HK-2 (cell line): ENCODE results near the gene SS18L1.

ENCODE experiments used
- DNase-seq: peaks from one replicate; pipeline ENCODE4 v3.0.0-alpha.2; 2018; ENCODE audit not compliant: unreplicated experiment

Gene SS18L1

DNA sequence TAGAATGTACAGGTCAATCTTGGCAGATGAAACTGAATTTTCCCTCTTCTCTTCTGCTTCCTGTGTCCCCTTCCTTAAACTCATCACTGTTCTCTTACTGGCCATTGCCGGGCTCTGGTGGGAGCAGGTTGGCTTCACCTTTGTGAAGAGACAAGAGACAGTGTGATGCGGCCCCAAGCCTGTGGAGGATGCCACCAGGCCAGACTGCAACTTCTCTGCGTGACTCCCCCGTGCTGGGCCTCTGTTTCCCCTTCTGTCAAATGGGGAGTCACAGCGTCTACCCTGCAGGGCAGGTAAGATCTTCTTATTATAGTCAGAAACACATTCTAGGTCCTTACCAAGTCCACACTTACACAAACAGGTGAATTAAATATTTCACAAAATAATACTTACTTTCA is 23.2 kb upstream of the SS18L1 start:
- no peak for DNase-seq

DNA sequence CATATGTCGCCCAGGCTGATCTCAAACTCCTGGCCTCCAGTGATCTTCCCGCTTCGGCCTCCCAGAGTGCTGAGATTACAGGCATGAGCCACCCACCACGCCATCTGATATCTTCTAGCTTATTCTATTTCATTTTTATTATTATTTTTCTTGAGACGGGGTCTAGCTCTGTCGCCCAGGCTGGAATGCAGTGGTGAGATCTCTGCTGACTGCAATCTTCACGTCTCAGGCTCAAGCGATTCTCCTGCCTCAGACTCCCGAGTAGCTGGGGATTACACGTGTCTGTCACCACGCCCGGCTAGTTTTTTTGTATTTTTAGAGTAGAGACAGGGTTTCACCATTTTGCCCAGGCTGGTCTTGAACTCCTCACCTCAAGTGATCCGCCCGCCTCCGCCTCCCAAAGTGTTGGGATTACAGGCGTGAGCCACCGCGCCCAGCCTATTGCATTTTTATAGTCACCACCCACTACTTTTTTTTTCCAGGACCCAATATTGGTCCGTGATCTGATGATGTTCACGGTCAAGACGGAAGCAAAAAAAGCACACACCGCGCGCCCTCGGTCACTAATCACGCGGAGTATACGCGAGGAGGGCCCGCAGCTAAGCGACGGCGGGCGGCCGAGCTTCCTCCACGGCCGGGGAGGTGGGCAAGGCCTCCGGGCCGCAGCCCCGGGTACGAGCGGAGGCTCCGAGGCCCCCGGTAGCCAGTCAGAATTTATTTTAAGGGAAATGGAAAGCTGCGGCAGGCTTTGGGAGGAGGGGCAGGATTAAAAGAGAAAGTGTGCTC is 22.4 kb upstream of the SS18L1 start:
- no peak for DNase-seq

DNA sequence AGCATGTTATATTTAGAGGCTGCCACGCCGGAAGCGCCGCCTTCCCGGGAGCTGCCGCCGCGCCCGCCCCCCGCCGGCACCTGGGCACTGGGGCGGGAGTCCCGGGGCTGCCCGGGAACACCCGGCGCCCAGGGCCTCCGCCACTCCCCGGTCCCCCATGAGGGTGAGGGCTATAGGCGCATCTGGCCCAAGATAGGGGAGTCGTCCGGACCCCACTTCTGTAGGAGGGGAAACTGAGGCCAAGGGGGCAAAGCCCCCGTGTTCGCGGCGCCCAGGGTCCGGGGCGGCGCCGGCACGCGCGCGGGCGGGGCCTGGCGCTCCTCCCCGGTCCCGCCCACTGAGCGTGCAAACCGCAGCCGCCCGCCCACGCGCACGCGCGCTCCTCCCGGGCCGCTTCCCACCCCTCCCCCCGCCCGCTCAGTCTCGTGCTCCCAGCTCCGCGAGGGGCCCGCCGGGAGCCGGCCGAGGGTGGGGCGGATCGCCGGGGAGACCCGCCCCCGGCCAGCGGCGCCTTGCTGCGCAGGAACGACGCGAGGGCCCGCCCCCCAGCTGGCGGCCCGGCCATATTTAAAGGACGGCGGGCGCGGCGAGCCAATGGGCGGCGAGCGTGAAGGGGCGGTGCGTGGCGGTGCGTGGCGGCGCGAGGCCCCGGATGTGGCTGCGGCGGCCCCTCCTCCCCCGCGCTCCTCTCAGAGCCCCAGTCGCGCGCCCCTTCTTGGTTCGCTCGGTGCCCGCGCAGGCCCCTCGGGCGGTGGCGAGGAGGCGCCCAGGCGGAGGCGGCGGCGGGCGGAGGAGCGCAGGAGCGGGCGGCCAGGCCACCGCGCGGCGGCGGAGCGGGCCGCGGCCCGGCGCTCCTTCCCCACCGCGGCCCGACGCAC is 21.6 kb upstream of the SS18L1 start, which contains the start of gene LSM14B:
Gene LSM14B, plus strand, starts transcription at position 700 of the 878 bp plus-strand sequence. CDS start 192 bp downstream, outside the sequence.
- DNase-seq = peak; percentile 100

DNA sequence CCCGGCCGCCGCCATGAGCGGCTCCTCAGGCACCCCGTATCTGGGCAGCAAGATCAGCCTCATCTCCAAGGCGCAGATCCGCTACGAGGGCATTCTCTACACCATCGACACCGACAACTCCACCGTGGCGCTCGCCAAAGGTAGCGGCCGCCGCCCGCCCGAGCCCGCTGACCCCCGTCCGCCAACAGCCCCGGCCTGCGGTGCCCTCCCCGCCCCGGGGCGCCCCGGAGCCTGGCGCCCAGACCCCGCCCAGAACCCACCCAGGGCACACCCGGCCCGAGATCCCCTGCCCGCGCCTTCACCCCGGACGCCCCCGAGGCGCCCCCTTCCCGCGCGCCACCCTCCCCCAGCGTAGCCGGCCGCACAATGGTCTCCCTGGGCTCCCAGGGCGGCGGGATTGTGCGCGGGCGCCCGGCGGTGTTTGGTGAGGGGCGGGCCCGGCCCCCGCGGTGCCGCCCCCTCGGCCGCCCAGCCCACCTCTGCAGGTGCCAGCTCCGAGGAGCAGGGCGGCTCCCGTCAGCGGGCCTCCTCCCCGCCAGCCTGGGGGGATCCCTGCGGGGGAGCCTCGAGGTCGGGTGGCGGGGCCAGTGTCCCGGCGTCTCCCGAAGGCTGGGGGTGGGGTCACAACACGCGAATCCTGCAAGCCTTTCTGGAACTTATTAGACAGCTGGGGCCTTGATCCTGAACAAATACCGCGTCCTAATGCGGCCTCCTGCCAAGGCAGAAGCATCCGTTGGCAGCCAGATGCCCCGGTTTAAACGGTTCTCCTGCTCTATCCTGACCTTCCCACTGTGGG is 20.7 kb upstream of the SS18L1 start:
- DNase-seq = peak; percentile 62

DNA sequence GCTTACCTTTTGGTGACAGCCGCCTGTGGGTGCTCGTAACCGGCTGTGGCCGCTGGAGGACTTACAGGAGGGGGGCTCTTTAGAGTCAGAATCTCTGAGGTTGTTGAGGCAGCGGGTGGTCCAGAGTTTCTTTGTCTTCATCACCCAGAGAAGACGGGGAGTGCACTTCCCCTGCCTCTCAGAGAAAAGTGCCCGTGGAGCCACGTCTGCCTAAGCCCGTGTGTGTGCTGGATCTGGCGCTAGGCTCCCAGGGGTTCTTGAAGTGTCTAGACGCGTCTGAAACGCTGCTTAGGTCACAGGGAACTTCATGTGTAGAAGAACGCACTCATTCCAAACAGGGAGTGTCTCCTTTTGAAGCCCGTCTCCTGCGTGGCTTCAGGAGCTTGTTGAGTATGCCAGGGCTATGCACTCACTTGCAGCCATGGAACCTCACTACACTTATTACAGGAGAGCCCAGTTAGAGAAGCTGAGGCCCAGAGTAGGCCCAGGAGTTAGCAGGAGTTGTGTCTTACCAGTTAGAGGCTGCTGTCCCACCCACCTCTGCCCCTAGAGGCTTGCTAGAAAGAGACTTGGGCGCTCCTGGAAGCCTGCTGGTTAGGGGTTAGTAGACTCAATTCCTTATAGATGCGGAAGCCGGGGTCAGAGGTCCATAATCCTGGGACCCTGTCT is 20.0 kb upstream of the SS18L1 start:
- DNase-seq = no peak

DNA sequence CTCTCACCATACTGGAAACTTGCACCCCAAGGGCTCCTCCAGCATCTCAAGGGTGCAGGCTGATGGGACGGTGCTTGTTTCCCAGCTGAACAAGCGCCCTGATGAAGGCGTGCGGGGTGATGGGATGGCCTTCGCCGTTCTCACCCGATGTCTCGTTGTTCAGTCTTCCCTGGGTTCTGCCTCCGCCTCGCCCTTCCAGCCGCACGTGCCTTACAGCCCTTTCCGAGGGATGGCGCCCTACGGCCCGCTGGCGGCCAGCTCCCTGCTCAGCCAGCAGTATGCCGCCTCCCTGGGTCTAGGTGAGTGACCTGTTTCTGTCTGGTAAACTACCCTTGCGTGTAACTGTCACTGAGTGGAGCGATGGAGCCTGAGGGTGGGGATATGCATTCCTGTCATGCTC is 17.4 kb upstream of the SS18L1 start:
- DNase-seq = no peak

DNA sequence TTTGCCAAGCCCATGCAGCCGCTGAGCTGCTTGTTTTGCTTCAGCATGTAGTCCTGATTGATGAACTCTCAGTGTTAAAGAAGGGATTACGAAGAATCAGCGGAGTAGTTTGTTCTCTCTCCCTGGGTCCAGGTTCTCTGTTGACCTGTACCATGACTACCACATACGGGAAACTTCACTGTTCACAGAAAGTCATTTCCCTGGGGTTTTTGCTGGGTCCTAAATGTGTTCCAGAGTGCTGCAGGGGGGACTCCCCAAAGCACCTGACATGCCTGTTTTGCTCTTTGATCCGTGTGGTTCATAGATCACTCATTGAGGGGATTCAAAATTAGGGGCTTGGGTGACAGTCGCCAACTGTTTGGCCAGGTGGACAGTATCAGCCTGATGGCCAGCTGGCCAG is 15.8 kb upstream of the SS18L1 start:
- DNase-seq = no peak

DNA sequence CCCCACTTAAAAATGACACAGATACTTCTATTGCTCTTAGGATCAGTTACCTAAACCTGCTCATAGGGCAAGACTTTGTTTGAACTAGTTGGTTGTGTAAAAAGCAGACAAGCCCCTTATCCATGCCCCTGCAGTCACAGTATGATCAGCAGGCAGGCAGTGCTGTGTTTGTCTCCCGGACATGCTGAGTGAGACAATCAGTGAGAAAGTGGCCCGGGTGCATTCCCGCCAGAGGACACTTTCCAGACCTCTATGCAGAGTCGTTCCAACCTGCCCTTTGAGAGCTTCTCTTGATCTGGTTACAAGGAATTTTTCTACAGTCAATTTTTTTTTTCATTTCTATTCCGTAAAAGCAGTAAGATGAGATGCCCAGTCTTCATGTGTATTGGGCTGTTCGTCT is 15.1 kb upstream of the SS18L1 start:
- no peak for DNase-seq

DNA sequence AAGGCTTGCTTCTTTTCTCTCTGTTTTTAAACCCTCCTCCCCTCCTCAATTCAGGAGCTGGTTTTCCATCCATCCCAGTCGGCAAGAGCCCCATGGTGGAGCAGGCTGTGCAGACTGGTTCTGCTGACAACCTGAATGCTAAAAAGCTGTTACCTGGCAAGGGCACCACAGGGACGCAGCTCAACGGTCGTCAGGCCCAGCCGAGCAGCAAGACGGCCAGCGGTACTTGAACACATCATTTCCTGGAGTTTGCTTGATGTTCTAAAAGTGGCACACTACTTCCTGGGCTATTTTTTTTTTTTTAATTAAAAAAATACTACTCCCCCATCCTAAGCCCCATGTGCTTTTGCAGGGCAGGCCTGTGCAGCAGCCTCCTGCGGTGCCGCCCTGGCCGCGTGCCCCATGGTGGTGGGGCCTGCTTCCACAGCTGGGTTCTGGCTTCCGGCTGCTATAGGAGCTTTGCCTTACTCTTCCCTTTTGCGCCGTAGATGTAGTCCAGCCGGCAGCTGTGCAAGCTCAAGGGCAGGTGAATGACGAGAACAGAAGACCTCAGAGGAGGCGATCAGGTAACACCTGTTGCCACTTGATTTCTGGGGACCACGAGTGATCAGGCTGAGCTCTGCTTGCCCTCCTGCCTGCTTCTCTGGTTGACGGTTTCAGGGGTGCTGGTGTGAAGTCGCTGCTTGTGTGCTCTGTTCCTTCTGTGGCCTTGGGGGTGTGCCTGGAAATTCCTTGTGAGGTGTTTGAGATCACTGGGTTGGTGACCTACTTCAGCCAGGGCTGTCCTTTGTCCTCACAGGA is 13.6 kb upstream of the SS18L1 start:
- DNase-seq = no peak

DNA sequence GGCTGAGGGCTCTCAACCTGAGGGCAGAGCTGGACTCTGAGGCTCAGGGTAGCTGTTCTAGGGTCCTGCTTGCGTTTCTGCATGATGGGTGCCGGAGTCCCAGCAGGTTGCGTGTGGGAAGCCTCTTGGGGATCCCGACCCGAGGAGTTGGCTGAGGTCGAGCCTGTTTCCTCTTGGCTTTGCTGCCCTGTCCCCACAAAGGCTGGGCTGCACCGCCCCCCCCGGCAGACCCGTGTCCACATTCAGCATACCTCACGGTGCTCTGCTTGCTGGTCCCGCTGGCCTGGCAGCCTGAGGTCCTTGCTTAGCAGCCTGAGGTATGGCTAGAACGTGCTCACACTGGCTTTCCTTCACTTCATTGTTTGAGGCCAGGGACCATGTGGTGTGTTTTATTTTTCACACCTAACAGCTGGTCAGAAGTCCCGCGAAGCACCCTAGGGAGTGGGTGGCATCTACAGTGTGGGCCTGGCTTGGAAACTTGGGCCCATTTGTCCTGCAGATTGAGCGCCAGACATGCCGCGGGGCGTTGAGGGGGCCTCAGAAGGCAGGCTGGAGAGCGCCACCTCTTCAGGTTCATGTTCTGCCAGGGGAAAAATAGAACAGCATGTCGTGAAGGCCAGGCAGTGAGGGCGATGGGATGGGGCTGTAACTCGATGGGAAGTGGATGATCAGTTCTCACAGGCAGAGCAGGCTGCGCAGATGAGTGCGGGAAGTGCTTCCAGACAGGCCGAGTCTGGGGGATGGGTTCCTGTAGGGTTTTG is 11.8 kb upstream of the SS18L1 start:
- DNase-seq = no peak

DNA sequence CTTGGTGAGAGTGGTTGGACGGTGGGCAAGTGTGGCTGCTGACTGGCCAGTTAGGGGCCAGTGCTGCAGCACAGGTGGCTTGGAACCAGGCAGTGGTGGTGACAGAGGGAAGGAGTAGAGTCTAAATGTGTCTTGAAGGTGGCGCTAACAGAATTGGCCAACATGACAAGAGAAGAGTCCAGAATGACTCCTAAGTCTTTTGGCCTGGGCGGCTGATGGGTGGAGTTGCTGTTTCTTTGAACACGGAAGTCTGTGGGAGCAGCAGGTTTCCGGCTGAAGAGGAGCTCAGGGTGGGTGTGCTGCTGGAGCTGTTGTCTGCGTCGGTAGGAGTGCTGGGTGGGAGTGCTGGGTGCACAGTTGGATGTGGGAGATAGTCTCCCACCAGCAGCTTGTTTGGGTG is 11.1 kb upstream of the SS18L1 start:
- no peak for DNase-seq

DNA sequence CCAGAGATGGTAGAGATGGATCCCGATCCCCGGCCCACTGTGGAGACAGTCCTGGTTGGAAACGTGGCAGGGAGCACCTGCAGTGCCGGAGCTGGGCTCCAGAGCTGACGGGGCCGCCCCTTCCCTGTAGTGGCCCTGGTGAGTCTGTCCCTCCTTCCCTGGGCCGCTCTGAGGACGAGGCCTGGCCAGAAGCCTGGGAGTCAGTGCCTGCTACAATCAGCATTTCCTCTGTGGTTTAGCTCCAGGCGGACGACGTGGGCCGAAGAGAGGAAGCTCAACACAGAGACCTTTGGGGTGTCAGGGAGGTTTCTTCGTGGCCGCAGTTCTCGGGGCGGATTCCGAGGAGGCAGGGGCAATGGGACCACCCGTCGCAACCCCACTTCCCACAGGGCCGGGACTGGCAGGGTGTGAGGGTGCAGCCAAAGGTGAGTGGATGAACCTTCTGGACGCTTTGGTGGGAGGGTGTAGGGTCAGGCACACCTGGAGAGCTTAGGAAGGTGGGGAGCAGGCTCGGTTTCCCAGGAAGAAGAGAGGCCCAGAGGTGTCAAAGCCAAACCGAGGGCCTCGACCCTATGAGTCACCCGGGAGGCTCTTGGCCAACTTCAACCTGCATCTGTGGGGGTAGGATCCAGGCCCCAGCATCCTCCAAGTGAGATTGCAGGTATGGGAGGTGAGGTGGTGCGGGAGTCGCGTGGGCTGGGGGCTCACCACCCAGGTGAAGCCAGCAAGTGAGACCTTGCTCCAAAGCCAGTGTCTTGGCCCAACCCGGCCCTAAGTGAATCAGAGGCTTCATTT is 10.3 kb upstream of the SS18L1 start:
- DNase-seq = no peak

DNA sequence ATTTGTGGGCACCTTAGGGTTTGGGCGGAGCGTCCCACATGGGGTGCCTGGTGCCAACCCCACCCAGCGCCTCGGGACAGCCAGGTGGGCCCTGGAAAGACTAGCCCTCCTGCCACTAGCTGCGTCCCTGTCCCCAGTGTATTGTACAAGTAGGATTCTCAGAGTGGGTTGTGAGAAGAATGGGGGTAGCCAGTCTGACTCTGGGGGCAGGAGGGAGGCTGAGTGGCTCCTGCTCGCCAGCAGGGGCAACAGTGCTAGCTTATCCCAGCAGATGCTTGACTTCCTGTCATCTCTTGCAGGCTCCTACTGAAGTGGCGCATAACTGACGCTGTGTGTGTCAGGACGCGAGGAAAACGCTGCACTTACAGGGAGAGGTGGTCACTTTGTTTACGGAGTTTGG is 9.7 kb upstream of the SS18L1 start:
- no peak for DNase-seq

DNA sequence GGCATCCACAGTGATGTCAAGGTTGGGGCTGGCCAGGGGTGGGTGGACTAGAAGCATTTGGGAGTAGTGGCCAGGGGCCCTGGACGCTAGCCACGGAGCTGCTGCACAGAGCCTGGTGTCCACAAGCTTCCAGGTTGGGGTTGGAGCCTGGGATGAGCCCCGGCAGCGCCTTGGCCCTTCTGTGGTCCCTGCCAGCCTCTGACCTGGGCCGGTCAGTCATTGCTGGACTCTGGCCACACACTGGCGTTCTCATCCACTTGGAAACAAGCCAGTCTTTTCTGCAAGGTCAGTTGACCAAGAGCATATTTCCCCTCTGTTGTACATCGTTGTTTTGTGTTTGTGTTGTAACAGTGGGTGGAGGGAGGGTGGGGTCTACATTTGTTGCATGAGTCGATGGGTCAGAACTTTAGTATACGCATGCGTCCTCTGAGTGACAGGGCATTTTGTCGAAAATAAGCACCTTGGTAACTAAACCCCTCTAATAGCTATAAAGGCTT is 8.8 kb upstream of the SS18L1 start:
- no peak for DNase-seq

DNA sequence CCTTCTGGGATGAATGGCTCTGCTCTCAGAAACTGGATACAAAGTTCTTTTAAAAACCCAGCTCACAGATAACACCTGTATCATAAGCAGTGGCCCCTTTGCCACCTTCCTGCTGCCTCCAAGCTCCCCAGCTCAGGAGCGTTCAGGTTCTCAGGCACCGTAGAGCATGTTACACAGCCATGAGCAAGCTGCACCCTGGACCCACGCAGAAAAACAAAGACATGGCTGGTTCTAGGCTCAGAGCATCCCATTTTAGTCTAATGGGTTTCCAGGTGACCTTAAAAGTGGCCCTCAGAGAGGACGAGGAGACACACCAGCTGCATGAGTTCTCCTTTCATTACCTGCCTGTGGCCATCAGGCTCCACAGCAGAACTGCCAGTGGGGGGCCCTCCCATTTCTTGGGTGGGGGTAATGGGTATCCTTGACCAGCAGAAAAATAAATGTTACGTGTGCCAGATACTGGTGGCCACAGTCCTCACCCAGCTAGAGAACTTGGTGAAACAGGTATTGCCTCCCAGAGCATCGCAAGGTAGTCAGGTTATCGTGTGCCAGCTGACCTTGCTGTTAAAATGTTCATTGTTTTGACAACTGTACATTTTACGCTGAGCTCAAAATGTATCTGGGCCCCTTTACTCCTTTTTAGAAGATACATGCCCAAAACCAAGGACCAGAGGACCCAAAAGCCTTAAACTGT is 7.8 kb upstream of the SS18L1 start:
- DNase-seq = no peak

DNA sequence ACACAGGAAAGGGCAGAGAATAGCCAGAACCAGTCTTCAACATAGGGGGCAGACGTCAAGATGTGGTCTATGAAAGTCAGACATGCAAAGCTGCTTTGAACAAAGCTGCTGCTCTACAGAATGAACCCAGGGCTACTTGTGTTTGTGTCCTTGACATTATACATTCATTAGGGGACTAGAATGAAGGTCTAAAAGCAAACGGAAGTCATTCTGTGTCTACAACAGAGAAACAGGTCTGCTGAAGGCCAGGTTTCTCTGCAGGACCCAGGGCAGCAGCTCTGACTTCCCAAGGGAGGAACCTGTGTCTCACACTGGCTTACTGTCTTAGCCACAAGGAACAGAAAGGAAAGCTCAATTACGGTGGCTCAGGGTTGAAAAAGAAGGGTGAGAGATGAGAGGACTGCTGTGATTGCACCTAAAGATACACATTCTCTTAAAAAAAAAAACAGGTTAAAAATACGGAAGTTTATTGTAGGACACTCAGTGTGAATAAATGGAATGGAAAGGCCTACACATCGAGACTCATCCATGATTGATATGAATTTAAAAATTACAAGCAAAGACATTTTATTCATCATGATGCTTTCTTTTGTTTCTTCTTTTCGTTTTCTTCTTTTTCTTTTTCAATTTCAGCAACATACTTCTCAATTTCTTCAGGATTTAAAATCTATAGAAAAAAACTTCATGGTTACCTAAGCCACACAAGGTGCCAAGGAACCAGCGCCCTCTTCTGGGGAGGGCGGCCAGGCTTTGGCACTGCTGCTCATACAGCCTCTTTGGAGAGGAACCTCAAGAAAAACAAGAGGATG is 7.1 kb upstream of the SS18L1 start:
- DNase-seq = peak; percentile 56

DNA sequence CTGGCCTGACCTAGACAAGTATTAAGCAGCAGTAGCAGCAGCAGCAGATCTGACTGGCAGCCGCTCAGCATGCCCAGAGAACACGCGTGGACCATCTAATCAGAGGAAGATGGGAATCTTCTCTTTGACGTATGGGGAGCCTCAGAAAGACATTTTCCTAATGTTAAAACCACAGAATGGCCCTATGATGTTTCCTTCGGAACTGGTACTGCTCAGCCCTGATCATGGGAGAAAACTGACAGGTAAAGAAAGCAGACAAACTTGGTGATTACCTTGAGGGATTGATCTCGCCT is 6.5 kb upstream of the SS18L1 start:
- no peak for DNase-seq
